ENCODE data around the gene IL17B. TPM values are rescaled to one million over a fixed set of nuclear protein-coding genes. Genes with fewer than 3 reads are reported as not detected.

Gene IL17B
- total RNA-seq, 1 experiment from 2014 or later: not detected

- TF ChIP-seq CTCF (IDR thresholded peaks at IDR 0.05; ENCODE audit: unreplicated experiment): no peak
- ChIA-PET POLR2A (interaction anchor here (1.0 to 7.1 kb wide), 5 partner anchors 21 to 49 kb away, joined by 3 to 43 read pairs (median 8); partner anchors contain the start of gene GRPEL2), CTCF (interaction anchor here (0.6 to 46.8 kb wide), 26 partner anchors 10 to 596 kb away, joined by 3 to 1231 read pairs (median 6); partner anchors contain the start of genes GRPEL2 and PCYOX1L)
- no peak overlapping the region for H3K27ac Mint-ChIP-seq (ENCODE audit: low read depth, unreplicated experiment)
- peaks cover 8% of the 10 kb centered on the region for H3K4me1 Mint-ChIP-seq (ENCODE audit: insufficient read depth, unreplicated experiment)
- no peaks in the 10 kb centered on the region for H3K36me3 Mint-ChIP-seq (ENCODE audit: insufficient read depth, unreplicated experiment)
- DNase-seq (ENCODE audit: unreplicated experiment): no peak
- no TSS peak for BruUV-seq (replicated peaks)
- intact Hi-C loops (cut with micrococcal nuclease): loop anchor here (5.0 kb wide), 1 partner anchor 251 kb away; no protein-coding TSS in a partner anchor
- no peaks in the 10 kb centered on the region for H3K9me3 Mint-ChIP-seq (ENCODE audit: unreplicated experiment)
- no peaks in the 10 kb centered on the region for H3K27me3 Mint-ChIP-seq (ENCODE audit: insufficient read depth, unreplicated experiment)
- H3K4me3 Mint-ChIP-seq (ENCODE audit: unreplicated experiment): no peak overlapping the region
These were observed 12.8 kb downstream of the IL17B start for GRCh38 chr5:149366169-149366729.

GRCh38 chr5:149365418-149365817 lies 13.7 kb downstream of the IL17B start:
- Mint-ChIP-seq H3K4me3 (ENCODE audit: unreplicated experiment) (no peak overlapping the region), H3K36me3 (ENCODE audit: insufficient read depth, unreplicated experiment) (no peaks in the 10 kb centered on the region), H3K27ac (ENCODE audit: low read depth, unreplicated experiment) (no peak overlapping the region), H3K4me1 (ENCODE audit: insufficient read depth, unreplicated experiment) (peaks cover 8% of the 10 kb centered on the region), H3K9me3 (ENCODE audit: unreplicated experiment) (no peaks in the 10 kb centered on the region), H3K27me3 (ENCODE audit: insufficient read depth, unreplicated experiment) (no peaks in the 10 kb centered on the region)
- no TSS peak for BruUV-seq (replicated peaks)
- intact Hi-C loops (cut with micrococcal nuclease): loop anchor here (5.0 kb wide), 1 partner anchor 252 kb away; no protein-coding TSS in a partner anchor
- CTCF ChIA-PET: interaction anchor here (0.5 to 46.8 kb wide), 14 partner anchors 11 to 665 kb away, joined by 3 to 1231 read pairs (median 4); partner anchors contain the start of genes GRPEL2 and PCYOX1L
- no peak for DNase-seq (ENCODE audit: unreplicated experiment)
- POLR2A ChIA-PET: interaction anchor here (1.4 to 7.1 kb wide), 2 partner anchors 20 to 45 kb away, joined by 7 to 43 read pairs; partner anchors contain the start of gene GRPEL2
- no peak for TF ChIP-seq CTCF (IDR thresholded peaks at IDR 0.05; ENCODE audit: unreplicated experiment)

- no peak overlapping the region for H3K27ac Mint-ChIP-seq (ENCODE audit: low read depth, unreplicated experiment)
- no peak overlapping the region for H3K4me3 Mint-ChIP-seq (ENCODE audit: unreplicated experiment)
- intact Hi-C loops (cut with micrococcal nuclease): loop anchor here (5.0 kb wide), 1 partner anchor 253 kb away; no protein-coding TSS in a partner anchor
- peaks cover 8% of the 10 kb centered on the region for H3K4me1 Mint-ChIP-seq (ENCODE audit: insufficient read depth, unreplicated experiment)
- BruUV-seq (replicated peaks): no TSS peak
- POLR2A ChIA-PET: interaction anchor here (1.4 kb wide), 1 partner anchor 19 kb away, joined by 7 read pairs; the partner anchor contains the start of gene GRPEL2
- CTCF ChIA-PET: interaction anchor here (0.6 to 46.8 kb wide), 7 partner anchors 11 to 666 kb away, joined by 3 to 1231 read pairs (median 13); partner anchors contain the start of genes GRPEL2 and PCYOX1L
- no peak for TF ChIP-seq CTCF (IDR thresholded peaks at IDR 0.05; ENCODE audit: unreplicated experiment)
- no peaks in the 10 kb centered on the region for H3K36me3 Mint-ChIP-seq (ENCODE audit: insufficient read depth, unreplicated experiment)
- no peaks in the 10 kb centered on the region for H3K27me3 Mint-ChIP-seq (ENCODE audit: insufficient read depth, unreplicated experiment)
- H3K9me3 Mint-ChIP-seq (ENCODE audit: unreplicated experiment): no peaks in the 10 kb centered on the region
- DNase-seq (ENCODE audit: unreplicated experiment): no peak
These were observed 14.4 kb downstream of the IL17B start for GRCh38 chr5:149364719-149365118.

GRCh38 chr5:149363936-149364335 lies 15.2 kb downstream of the IL17B start:
- CTCF ChIA-PET: interaction anchor here (1.5 to 46.8 kb wide), 5 partner anchors 6 to 170 kb away, joined by 3 to 1231 read pairs (median 22); no protein-coding TSS in a partner anchor
- POLR2A ChIA-PET: interaction anchor here (0.6 kb wide), 1 partner anchor 28 kb away, joined by 3 read pairs; no protein-coding TSS in a partner anchor

More at GRCh38 chr5:149363936-149364335, 15.2 kb downstream of the IL17B start:
- no peak for DNase-seq (ENCODE audit: unreplicated experiment)
- no peak for TF ChIP-seq CTCF (IDR thresholded peaks at IDR 0.05; ENCODE audit: unreplicated experiment)
- intact Hi-C loops (cut with micrococcal nuclease): no loop called here
- Mint-ChIP-seq H3K4me1 (ENCODE audit: insufficient read depth, unreplicated experiment) (peaks cover 9% of the 10 kb centered on the region), H3K9me3 (ENCODE audit: unreplicated experiment) (no peaks in the 10 kb centered on the region), H3K27ac (ENCODE audit: low read depth, unreplicated experiment) (no peak overlapping the region), H3K4me3 (ENCODE audit: unreplicated experiment) (no peak overlapping the region), H3K27me3 (ENCODE audit: insufficient read depth, unreplicated experiment) (no peaks in the 10 kb centered on the region), H3K36me3 (ENCODE audit: insufficient read depth, unreplicated experiment) (no peaks in the 10 kb centered on the region)
- BruUV-seq (replicated peaks): no TSS peak

All from MCF 10A (cell line).